ENCODE measurements around the gene SEC24D.
A peak's percentile ranks its signal among the peaks of the same experiment; 100 is the strongest.
"Not testable (repeated sequence)": the region's sequence is repeated elsewhere in the genome, so short reads cannot be mapped to it uniquely, and the experiment has no call there.

SEC24D gene

GRCh38 chr4:118801895-118802575 lies 33.9 kb downstream of the SEC24D start:
- no peak overlapping the region for H3K4me3 ChIP-seq (replicated peaks in 1 of 2; ENCODE audit: low read depth in 2 of 2, low read length in 2 of 2)
- no peak for DNase-seq (ENCODE audit: low read depth in 2 of 2)
- TF ChIP-seq, protein P1, sequence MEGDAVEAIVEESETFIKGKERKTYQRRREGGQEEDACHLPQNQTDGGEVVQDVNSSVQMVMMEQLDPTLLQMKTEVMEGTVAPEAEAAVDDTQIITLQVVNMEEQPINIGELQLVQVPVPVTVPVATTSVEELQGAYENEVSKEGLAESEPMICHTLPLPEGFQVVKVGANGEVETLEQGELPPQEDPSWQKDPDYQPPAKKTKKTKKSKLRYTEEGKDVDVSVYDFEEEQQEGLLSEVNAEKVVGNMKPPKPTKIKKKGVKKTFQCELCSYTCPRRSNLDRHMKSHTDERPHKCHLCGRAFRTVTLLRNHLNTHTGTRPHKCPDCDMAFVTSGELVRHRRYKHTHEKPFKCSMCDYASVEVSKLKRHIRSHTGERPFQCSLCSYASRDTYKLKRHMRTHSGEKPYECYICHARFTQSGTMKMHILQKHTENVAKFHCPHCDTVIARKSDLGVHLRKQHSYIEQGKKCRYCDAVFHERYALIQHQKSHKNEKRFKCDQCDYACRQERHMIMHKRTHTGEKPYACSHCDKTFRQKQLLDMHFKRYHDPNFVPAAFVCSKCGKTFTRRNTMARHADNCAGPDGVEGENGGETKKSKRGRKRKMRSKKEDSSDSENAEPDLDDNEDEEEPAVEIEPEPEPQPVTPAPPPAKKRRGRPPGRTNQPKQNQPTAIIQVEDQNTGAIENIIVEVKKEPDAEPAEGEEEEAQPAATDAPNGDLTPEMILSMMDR (IDR thresholded peaks at IDR 0.05; ENCODE audit: low read depth, low read length) = no peak

DNA sequence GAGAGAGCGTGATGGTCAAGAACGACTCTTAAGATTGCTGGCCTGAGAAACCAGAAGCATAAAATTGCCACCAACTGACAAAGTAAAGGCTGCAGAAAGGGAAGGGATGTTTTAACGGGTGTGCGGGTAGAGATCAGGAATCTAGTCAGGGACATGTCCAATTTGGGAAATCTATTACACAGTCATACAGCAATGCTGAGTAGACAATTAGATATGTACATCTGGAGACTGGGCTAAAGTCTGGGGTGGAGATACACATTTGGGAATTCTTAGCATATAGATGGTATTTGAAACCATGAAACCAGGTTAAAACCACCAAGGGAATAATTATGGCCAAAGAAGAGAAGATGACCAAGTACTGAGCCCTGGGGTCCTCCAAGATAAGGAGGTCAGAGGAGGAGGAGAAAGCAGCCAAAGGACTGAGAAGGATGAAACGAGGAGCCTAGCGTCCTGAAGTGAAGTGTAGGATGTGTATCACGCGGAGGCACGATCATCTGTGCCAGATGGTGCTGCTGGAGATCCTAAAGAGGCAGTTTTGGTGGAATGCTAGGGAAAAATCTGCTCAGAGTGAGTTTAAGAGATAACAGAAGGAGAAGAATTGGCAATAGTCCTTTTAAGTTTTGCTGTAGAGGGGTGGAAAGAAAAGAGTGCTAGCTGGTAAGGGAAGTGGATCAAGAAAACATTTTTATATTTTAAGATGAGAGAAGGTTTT lies 36.5 kb downstream of the SEC24D start:
- TF ChIP-seq, protein P1 (IDR thresholded peaks at IDR 0.05; ENCODE audit: low read depth, low read length) = no peak
- DNase-seq (ENCODE audit: low read depth in 2 of 2) = peak in 1 of 2 donors; percentile 38
- no peak overlapping the region for H3K4me3 ChIP-seq (replicated peaks in 1 of 2; ENCODE audit: low read depth in 2 of 2, low read length in 2 of 2)

DNA sequence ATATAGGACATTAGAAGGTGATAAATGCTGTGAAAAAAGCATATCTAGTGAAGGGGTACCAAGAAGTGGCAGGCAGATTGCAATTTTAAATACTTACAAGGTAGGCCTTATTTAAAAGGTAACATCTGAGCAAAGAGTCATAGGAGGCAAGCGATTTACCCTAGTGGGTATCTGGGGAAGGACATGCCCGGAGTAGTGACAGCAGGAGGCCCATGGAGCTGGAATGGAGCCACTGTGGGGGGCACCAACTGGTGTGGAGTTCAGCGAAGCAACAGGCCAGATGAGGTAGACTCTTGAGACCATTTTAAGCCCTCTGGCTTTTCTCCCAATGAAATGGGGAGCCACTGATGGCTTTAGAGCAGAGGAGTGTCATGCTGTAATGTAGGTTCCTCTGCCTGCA lies 37.3 kb downstream of the SEC24D start:
- TF ChIP-seq, protein P1 (IDR thresholded peaks at IDR 0.05; ENCODE audit: low read depth, low read length) = peak; percentile 42
- H3K4me3 ChIP-seq (replicated peaks in 1 of 2; ENCODE audit: low read depth in 2 of 2, low read length in 2 of 2) = no peak overlapping the region
- DNase-seq (ENCODE audit: low read depth in 2 of 2) = no peak

- no peak overlapping the region for H3K4me3 ChIP-seq (replicated peaks in 1 of 2; ENCODE audit: low read depth in 2 of 2, low read length in 2 of 2)
- TF ChIP-seq, protein P1 (IDR thresholded peaks at IDR 0.05; ENCODE audit: low read depth, low read length) = no peak
- DNase-seq (ENCODE audit: low read depth in 2 of 2) = peak; percentile 78 to 82
These were observed 38.3 kb downstream of the SEC24D start for GRCh38 chr4:118797558-118798142.

GRCh38 chr4:118791690-118792446 lies 44.1 kb downstream of the SEC24D start:
- not testable (repeated sequence) for DNase-seq (ENCODE audit: low read depth in 2 of 2); H3K4me3 ChIP-seq (replicated peaks in 1 of 2; ENCODE audit: low read depth in 2 of 2, low read length in 2 of 2)

GRCh38 chr4:118790544-118790943 lies 45.4 kb downstream of the SEC24D start:
- TF ChIP-seq, protein P1 (IDR thresholded peaks at IDR 0.05; ENCODE audit: low read depth, low read length) = no peak
- no peak overlapping the region for H3K4me3 ChIP-seq (replicated peaks in 1 of 2; ENCODE audit: low read depth in 2 of 2, low read length in 2 of 2)
- DNase-seq (ENCODE audit: low read depth in 2 of 2) = no peak

DNA sequence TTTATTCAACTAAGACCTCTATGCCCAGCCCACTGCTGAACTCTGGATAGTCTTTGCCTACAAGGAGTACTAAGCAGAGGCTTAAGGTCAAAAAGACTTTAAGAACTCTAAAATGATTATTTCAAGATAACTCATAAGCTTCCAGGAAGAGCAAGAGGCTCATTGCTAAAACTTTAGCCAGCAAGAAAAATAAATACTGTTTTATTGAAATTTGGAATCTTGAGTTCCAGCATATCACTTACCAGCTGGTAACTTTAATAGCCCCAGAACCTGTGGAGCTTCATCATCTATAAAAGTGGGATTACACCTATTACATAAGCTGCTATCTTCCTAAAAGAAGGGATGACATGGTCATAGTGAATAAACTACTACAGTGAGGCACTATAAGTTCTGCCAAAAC lies 47.0 kb downstream of the SEC24D start:
- TF ChIP-seq, protein P1 (IDR thresholded peaks at IDR 0.05; ENCODE audit: low read depth, low read length) = no peak

More for the DNA sequence above, 47.0 kb downstream of the SEC24D start:
- no peak overlapping the region for H3K4me3 ChIP-seq (replicated peaks in 1 of 2; ENCODE audit: low read depth in 2 of 2, low read length in 2 of 2)
- no peak for DNase-seq (ENCODE audit: low read depth in 2 of 2)

All from cardiac fibroblast (primary cell).